Upper lobe of right lung (tissue), 1 donor: ENCODE results near the gene ARRB1. TPM values are rescaled to one million over a fixed set of nuclear protein-coding genes. Genes with fewer than 3 reads are reported as not detected.

ENCODE experiments used
- ATAC-seq: fragments of 200-7000 bp; cut with Tn5 transposase; one replicate; pipeline ENCODE4 v1.9.1; 2020; ENCODE audit warnings: mild to moderate bottlenecking, moderate library complexity
- DNase-seq: peaks from one replicate; pipeline ENCODE4 v3.0.0-alpha.2; 2020
- H3K27ac ChIP-seq: fragments of 200-600 bp; one replicate; pipeline ENCODE4 v1.8.0; 2022
- H3K27me3 ChIP-seq: fragments of 200-600 bp; one replicate; pipeline ENCODE4 v1.8.0; 2022; ENCODE audit warnings: mild to moderate bottlenecking
- H3K36me3 ChIP-seq: fragments of 200-600 bp; one replicate; pipeline ENCODE4 v1.8.0; 2022
- H3K4me1 ChIP-seq: fragments of 200-600 bp; one replicate; pipeline ENCODE4 v1.8.0; 2022
- H3K4me3 ChIP-seq: fragments of 200-600 bp; one replicate; pipeline ENCODE4 v1.8.0; 2022; ENCODE audit warnings: mild to moderate bottlenecking
- H3K9me3 ChIP-seq: fragments of 200-600 bp; one replicate; pipeline ENCODE4 v1.8.0; 2022
- CTCF ChIP-seq: fragments of 200-600 bp; IDR thresholded peaks from one replicate; pipeline ENCODE4 v1.8.0; 2022; ENCODE audit warnings: antibody characterized with exemption
- intact Hi-C: fragments of 100-400 bp; cut with DNase I; formaldehyde crosslinking; loops from one replicate; pipeline ENCODE4 v1.11.0; 2022
- total RNA-seq: library from RNA; stranded (reverse); fragmentation: NEBNext Ultra II Directional; extraction: Animal tissue kit (Norgen Biotek cat#: 25700); gene quantifications from one replicate; pipeline ENCODE4 v1.2.1, GENCODE V29; 2021
- donor health status: DM: no; HTN: yes; CAD: no; lungs with severe emphysema.

The ARRB1 gene
- total RNA-seq, 1 donor from 2014 or later: 188 TPM

GRCh38 chr11:75272821-75273301, 78.6 kb downstream of the ARRB1 start:
- no peaks in the 10 kb centered on the region for H3K9me3 ChIP-seq
- intact Hi-C loops: no loop called here
- no peak for TF ChIP-seq CTCF
- peaks cover 92% of the 10 kb centered on the region for H3K36me3 ChIP-seq
- no peaks in the 10 kb centered on the region for H3K27me3 ChIP-seq
- no peak overlapping the region for H3K4me3 ChIP-seq
- H3K27ac ChIP-seq: no peak overlapping the region
- peaks cover 12% of the 10 kb centered on the region for H3K4me1 ChIP-seq
- ATAC-seq (no peak), DNase-seq (peak; percentile 51)

GRCh38 chr11:75272391-75272790, 79.1 kb downstream of the ARRB1 start:
- Histone ChIP-seq H3K4me3 (no peak overlapping the region), H3K36me3 (peaks cover 92% of the 10 kb centered on the region), H3K27ac (no peak overlapping the region), H3K27me3 (no peaks in the 10 kb centered on the region), H3K4me1 (peaks cover 12% of the 10 kb centered on the region), H3K9me3 (no peaks in the 10 kb centered on the region)
- no peak for TF ChIP-seq CTCF
- ATAC-seq (no peak), DNase-seq (no peak)
- intact Hi-C loops: no loop called here

GRCh38 chr11:75271730-75272129, 79.7 kb downstream of the ARRB1 start:
- DNase-seq (peak; percentile 28), ATAC-seq (no peak)
- Histone ChIP-seq H3K27ac (no peak overlapping the region), H3K36me3 (peaks cover 92% of the 10 kb centered on the region), H3K9me3 (no peaks in the 10 kb centered on the region), H3K4me1 (peaks cover 12% of the 10 kb centered on the region), H3K4me3 (no peak overlapping the region), H3K27me3 (no peaks in the 10 kb centered on the region)
- intact Hi-C loops: no loop called here
- no peak for TF ChIP-seq CTCF

- intact Hi-C loops: no loop called here
- no peak for TF ChIP-seq CTCF
- peaks cover 92% of the 10 kb centered on the region for H3K36me3 ChIP-seq
- H3K9me3 ChIP-seq: no peaks in the 10 kb centered on the region
- no peak overlapping the region for H3K27ac ChIP-seq
- no peak overlapping the region for H3K4me3 ChIP-seq
- no peaks in the 10 kb centered on the region for H3K27me3 ChIP-seq
- peak; percentile 18 for DNase-seq
- ATAC-seq: no peak
- peaks cover 4% of the 10 kb centered on the region for H3K4me1 ChIP-seq
Observed at GRCh38 chr11:75270896-75271418, 80.5 kb downstream of the ARRB1 start.

- H3K36me3 ChIP-seq: peaks cover 90% of the 10 kb centered on the region
- H3K4me1 ChIP-seq: no peaks in the 10 kb centered on the region
- no peak overlapping the region for H3K27ac ChIP-seq
- DNase-seq: no peak
- H3K9me3 ChIP-seq: no peaks in the 10 kb centered on the region
- H3K4me3 ChIP-seq: no peak overlapping the region
- no peak for ATAC-seq
- H3K27me3 ChIP-seq: no peaks in the 10 kb centered on the region
- intact Hi-C loops: no loop called here
- no peak for TF ChIP-seq CTCF
Observed at GRCh38 chr11:75269896-75270295, 81.6 kb downstream of the ARRB1 start.

GRCh38 chr11:75269367-75269660, 82.1 kb downstream of the ARRB1 start:
- DNase-seq: no peak
- no peak for ATAC-seq
- Histone ChIP-seq H3K9me3 (no peaks in the 10 kb centered on the region), H3K4me3 (no peak overlapping the region), H3K27ac (no peak overlapping the region), H3K4me1 (peaks cover under 1% of the 10 kb centered on the region), H3K36me3 (peaks cover 88% of the 10 kb centered on the region), H3K27me3 (no peaks in the 10 kb centered on the region)
- TF ChIP-seq CTCF: no peak
- intact Hi-C loops: no loop called here
